Naive B cell (primary cell): ENCODE measurements around the gene COX6B2. TPM values are rescaled to one million over a fixed set of nuclear protein-coding genes. Genes with fewer than 3 reads are reported as not detected.

Experiments used
- ATAC-seq, 2 donors: fragments of 150-1000 bp; cut with Tn5 transposase; 2 replicates each; pipeline ENCODE4 v1.10.0; 2021; ENCODE audit warnings: low read depth in 2 of 2, mild to moderate bottlenecking in 2 of 2, moderate library complexity in 2 of 2
- DNase-seq: peaks from one replicate; pipeline ENCODE4 v3.0.0; 2022
- H3K27ac Mint-ChIP-seq, 6 donors: one replicate each; pipeline ENCODE4 v1.8.0; 2020 to 2022; ENCODE audit warnings: mild to moderate bottlenecking in 6 of 6, mixed read lengths in 6 of 6, moderate library complexity in 5 of 6, inconsistent platforms in 2 of 6
- H3K27me3 Mint-ChIP-seq, 3 donors: one replicate each; pipeline ENCODE4 v1.8.0; 2021 to 2022; ENCODE audit warnings: mixed read lengths in 3 of 3, mild to moderate bottlenecking in 1 of 3
- H3K36me3 Mint-ChIP-seq, 2 donors: one replicate each; pipeline ENCODE4 v1.8.0; 2020 to 2022; ENCODE audit warnings: mixed read lengths in 2 of 2, inconsistent platforms in 1 of 2, mild to moderate bottlenecking in 1 of 2
- H3K4me1 Mint-ChIP-seq, 3 donors: one replicate each; pipeline ENCODE4 v1.8.0; 2020 to 2022; ENCODE audit warnings: mixed read lengths in 3 of 3, inconsistent platforms in 1 of 3, mild to moderate bottlenecking in 1 of 3, moderate library complexity in 1 of 3
- H3K4me3 Mint-ChIP-seq, 8 donors: one replicate each; pipeline ENCODE4 v1.8.0; 2020 to 2022; ENCODE audit warnings: mild to moderate bottlenecking in 8 of 8, mixed read lengths in 8 of 8, moderate library complexity in 8 of 8, inconsistent platforms in 2 of 8
- H3K9me3 Mint-ChIP-seq, 7 donors: one replicate each; pipeline ENCODE4 v1.8.0; 2020 to 2022; ENCODE audit warnings: mixed read lengths in 7 of 7, mild to moderate bottlenecking in 5 of 7, inconsistent platforms in 2 of 7, moderate library complexity in 1 of 7
- polyA plus RNA-seq, 6 donors: library from polyadenylated mRNA; unstranded; fragments of 300-500 nt; fragmentation: Illumina TruSeq; gene quantifications; one replicate each; pipeline ENCODE4 v1.2.3, GENCODE V29; 2021; ENCODE audit warnings: low read depth in 6 of 6

Gene COX6B2
- polyA plus RNA-seq, 6 donors from 2014 or later = not detected

DNA sequence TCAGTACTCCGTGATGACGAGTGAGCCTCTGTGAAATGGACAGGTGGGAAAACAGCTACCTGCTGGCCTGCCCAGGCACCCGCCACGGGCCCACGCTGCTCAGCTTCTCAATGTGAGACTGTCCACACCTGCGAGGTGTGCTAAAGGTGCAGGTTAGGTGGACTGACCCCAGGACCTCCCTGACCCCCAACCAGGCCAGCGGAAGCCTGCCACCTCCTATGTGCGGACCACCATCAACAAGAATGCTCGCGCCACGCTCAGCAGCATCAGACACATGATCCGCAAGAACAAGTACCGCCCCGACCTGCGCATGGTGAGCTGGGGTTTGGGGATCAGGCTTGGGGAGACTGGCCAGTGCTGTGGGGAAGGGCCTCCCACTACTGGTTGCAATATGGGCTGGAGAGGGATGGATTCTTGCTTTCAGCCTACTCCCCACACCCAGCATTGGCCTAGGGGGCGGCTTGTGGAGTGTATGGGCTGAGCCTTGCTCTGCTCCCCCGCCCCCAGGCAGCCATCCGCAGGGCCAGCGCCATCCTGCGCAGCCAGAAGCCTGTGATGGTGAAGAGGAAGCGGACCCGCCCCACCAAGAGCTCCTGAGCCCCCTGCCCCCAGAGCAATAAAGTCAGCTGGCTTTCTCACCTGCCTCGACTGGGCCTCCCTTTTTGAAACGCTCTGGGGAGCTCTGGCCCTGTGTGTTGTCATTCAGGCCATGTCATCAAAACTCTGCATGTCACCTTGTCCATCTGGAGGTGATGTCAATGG lies 33.4 kb upstream of the COX6B2 start:
- H3K27ac Mint-ChIP-seq = peak overlapping the region in 4 of 6 donors; percentile 22 to 99 (median 54)
- peaks cover 0 to 5% (median 0%) of the 10 kb centered on the region in 7 donors for H3K9me3 Mint-ChIP-seq

DNA sequence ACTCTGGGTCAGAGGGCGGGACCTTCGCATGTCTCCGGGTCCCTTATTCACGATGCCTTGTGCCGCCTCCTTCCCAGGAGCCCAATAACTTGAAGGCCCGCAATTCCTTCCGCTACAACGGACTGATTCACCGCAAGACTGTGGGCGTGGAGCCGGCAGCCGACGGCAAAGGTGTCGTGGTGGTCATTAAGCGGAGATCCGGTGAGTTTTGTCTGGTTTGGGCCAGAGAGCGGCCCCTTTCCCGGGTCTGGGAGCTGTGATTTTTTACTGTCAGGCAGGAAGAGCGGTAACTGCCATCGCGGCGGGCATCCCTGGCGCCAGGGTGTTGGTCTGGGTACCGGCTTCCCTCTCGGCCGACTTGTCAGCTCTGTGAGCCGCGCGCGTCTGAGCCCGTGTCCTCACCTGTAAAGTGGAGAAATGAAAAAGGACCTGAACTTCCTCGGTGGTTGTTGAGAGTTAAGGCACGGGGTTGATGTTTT lies 32.0 kb upstream of the COX6B2 start:
- peaks cover 0 to 9% of the 10 kb centered on the region in 2 donors for H3K36me3 Mint-ChIP-seq
- H3K27me3 Mint-ChIP-seq = no peaks in the 10 kb centered on the region
- peak overlapping the region; percentile 99 to 100 (median 100) for H3K27ac Mint-ChIP-seq
- ATAC-seq (no peak), DNase-seq (peak; percentile 47)
- H3K9me3 Mint-ChIP-seq = peaks cover 0 to 5% (median 0%) of the 10 kb centered on the region in 7 donors
- H3K4me3 Mint-ChIP-seq = peak overlapping the region; percentile 91 to 100 (median 100)
- peaks cover 50 to 82% (median 74%) of the 10 kb centered on the region in 3 donors for H3K4me1 Mint-ChIP-seq

More for the DNA sequence above, 33.4 kb upstream of the COX6B2 start:
- ATAC-seq (no peak), DNase-seq (no peak)
- H3K27me3 Mint-ChIP-seq = no peaks in the 10 kb centered on the region
- H3K4me1 Mint-ChIP-seq = peaks cover 44 to 76% (median 62%) of the 10 kb centered on the region in 3 donors
- peak overlapping the region; percentile 47 to 100 (median 100) for H3K4me3 Mint-ChIP-seq
- H3K36me3 Mint-ChIP-seq = peaks cover 0 to 9% of the 10 kb centered on the region in 2 donors

DNA sequence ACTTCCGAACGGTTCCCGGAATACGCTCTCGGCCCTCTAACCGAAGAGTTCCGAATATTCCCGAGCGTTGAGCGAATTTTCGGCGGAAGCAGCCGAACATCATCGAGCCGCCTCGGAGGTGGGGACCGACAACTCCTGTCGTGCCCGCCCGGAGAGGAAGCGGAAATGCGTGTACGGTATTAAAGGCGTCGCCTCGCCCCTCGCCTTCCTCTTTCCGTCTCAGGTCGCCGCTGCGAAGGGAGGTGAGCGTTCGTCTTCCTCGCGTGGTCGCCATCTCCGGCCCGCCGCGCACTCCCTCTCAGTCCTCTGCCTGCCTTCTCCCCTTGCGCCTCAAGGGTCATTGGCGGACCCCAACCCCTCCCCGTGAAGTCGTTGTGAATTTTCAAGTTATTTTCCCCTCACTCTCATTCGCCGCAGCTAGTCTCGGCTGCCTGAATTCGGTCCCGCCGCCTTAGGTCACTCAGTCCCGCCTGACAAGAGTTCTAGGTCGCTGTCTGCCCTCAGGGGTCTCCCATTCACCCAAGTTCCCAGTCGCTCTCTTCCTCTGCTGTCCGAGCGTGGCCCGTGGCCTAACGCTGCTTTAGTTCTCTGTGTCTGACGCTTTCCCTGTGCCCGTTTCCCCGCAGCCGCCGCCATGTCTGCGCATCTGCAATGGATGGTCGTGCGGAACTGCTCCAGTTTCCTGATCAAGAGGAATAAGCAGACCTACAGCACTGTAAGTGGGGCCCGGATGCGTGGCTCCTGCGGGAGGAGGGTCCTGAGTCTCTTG lies 31.4 kb upstream of the COX6B2 start, which contains the start of gene RPL28:
Gene RPL28, plus strand, starts transcription at position 209 of the 769 bp plus-strand sequence. Its CDS starts 426 bp downstream, at position 635.
- Mint-ChIP-seq H3K36me3 (peaks cover 0 to 8% of the 10 kb centered on the region in 2 donors), H3K27ac (peak within 1 kb of the TSS; percentile 99 to 100 (median 100))

DNA sequence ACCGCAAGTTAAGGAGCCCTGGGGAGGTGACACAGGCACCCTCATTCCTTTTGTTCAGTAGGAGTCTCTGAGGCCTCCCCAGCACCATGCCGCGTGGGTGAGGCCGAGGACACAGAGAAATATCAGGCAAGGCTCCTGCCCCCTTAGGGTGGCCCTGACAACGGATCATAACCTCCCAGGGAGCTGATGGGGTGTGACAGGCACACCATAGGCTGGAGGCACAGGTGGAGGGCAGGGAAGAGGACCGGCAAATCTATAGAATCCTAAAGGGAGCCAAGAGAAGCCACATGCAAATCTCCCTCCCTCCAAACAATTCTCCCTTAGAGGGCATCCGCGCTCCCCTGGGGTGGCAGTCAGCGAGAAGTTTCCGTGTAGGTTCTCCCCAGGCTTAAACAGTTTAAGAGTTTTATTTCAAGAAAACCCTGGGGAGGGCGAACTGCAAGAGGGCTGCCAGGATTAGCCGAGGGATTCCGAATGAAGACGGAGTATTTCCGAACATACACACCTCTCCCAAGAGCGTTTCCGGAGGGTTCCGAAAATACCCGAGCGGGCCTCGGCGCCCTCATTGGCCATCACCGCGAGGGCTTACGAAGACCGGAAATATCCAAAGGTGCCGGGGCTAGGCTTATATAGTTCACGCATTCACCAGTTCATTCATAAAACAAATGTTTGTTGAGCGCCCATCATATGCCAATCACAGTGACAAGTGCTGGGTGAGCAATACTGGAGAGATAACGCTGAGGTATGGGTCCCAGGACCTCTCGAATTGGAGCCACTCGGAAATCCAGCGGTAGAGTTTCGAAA lies 30.6 kb upstream of the COX6B2 start:
- H3K9me3 Mint-ChIP-seq = peaks cover 0 to 5% (median 0%) of the 10 kb centered on the region in 7 donors
- H3K4me3 Mint-ChIP-seq = peak overlapping the region; percentile 91 to 100 (median 100)
- DNase-seq (peak; percentile 88), ATAC-seq (peak; percentile 67 to 68)
- H3K4me1 Mint-ChIP-seq = peaks cover 44 to 74% (median 68%) of the 10 kb centered on the region in 3 donors
- no peaks in the 10 kb centered on the region for H3K27me3 Mint-ChIP-seq
- H3K36me3 Mint-ChIP-seq = peaks cover 0 to 4% of the 10 kb centered on the region in 2 donors
- H3K27ac Mint-ChIP-seq = peak overlapping the region; percentile 99 to 100 (median 100)

More for the DNA sequence above, 31.4 kb upstream of the COX6B2 start, which contains the start of gene RPL28:
- peak; percentile 77 to 80 for ATAC-seq
- DNase-seq = peak; percentile 98
- H3K27me3 Mint-ChIP-seq = no peaks in the 10 kb centered on the region
- H3K4me1 Mint-ChIP-seq = peaks cover 50 to 82% (median 76%) of the 10 kb centered on the region in 3 donors
- H3K9me3 Mint-ChIP-seq = peaks cover 0 to 5% (median 0%) of the 10 kb centered on the region in 7 donors
- H3K4me3 Mint-ChIP-seq = peak within 1 kb of the TSS; percentile 91 to 100 (median 100)

DNA sequence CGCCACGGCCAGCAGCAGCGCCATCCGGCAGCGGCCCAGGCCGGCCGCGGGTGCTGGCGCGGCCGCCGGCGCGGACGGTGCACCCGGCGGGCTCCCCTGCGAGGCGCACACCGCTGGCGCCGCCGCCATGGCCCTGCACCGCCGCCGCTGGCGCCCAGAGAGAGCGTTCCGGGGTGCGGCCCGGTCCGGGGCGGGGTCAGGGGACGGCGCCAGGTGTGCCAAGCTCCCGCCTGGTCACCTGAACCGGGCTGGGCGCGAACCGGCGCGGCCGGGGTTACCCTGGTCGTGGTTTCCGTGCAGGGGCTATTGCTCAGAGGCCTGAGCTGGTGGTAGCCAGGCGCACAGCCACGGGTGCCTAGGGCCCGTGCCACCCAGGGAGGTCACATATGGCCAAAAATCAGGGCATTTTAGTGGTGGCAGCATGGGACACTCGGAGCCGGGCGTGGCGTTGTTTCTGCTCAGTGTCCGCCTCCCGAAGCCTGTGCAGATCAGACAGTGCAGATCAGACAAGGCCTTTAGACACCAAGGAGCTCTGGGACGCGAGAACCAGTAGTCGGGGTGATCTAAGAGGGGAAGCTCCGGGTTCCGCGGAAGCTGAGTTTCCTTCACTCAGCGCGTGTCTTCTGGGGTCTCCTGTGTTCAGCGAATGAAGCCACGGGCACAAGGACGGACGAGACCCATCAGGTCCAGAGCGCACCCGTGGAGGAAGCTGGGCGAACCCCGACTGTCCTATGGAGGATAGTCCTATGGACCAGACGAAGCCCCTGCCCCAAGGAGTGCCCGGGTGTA lies 29.8 kb upstream of the COX6B2 start, which contains the start of gene TMEM238:
Gene TMEM238, minus strand, starts transcription at position 162 of the 789 bp plus-strand sequence. Its CDS starts 33 bp downstream, at position 129.
- Mint-ChIP-seq H3K36me3 (peaks cover 0 to 4% of the 10 kb centered on the region in 2 donors), H3K4me3 (peak within 1 kb of the TSS; percentile 91 to 100 (median 100)), H3K27ac (peak within 1 kb of the TSS; percentile 99 to 100 (median 100)), H3K27me3 (no peaks in the 10 kb centered on the region), H3K4me1 (peaks cover 38 to 66% (median 60%) of the 10 kb centered on the region in 3 donors), H3K9me3 (peaks cover 0 to 5% (median 0%) of the 10 kb centered on the region in 7 donors)
- ATAC-seq (peak; percentile 9 to 12), DNase-seq (peak; percentile 45)

DNA sequence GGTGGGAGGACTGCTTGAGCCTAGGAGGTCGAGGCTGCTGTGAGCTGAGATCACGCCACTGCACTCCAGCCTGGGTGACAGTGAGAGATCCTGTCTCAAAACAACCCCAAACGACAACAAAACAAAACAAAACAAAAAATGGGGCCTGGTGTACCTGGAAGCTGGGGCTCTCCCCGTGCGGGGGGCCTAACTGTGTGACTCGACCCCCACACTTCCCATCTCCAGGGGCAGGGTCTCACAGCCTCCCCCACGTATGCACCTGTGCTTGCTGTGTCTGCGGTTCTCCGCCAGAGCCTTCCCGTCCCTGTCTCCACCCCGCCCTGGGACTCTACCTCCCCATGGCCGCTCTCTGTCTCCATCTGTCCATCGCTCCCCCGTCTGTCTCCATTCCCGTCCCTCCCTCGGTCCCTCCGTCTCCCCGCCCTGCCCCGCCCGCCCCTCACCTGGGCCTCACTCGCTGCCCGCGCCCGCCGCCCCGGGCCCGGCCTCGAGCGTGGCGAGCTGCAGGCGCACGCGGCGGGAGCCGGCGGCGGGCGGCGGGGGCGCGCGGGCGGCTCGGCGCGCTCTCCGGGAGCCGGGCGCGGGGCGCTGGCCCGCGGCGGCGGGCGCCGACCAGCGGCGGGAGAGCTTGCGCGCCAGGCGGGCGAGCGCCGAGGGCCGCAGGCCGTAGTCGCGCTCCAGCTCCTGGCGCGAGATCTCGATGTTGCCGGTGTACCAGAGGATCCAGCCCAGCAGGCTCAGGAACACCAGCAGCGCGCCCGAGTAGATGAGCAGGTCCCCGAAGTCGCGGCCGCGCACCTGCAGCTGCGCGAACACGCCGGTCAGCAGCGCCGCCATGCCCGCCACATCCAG lies 29.0 kb upstream of the COX6B2 start:
- peak overlapping the region; percentile 85 to 100 (median 88) for H3K4me3 Mint-ChIP-seq
- H3K27ac Mint-ChIP-seq = peak overlapping the region in 4 of 6 donors; percentile 60 to 93 (median 74)
- no peaks in the 10 kb centered on the region for H3K27me3 Mint-ChIP-seq
- ATAC-seq (peak; percentile 5 to 7), DNase-seq (peak; percentile 31)
- H3K9me3 Mint-ChIP-seq = peaks cover 0 to 5% (median 0%) of the 10 kb centered on the region in 7 donors
- peaks cover 32 to 58% (median 52%) of the 10 kb centered on the region in 3 donors for H3K4me1 Mint-ChIP-seq
- peaks cover 0 to 4% of the 10 kb centered on the region in 2 donors for H3K36me3 Mint-ChIP-seq

DNA sequence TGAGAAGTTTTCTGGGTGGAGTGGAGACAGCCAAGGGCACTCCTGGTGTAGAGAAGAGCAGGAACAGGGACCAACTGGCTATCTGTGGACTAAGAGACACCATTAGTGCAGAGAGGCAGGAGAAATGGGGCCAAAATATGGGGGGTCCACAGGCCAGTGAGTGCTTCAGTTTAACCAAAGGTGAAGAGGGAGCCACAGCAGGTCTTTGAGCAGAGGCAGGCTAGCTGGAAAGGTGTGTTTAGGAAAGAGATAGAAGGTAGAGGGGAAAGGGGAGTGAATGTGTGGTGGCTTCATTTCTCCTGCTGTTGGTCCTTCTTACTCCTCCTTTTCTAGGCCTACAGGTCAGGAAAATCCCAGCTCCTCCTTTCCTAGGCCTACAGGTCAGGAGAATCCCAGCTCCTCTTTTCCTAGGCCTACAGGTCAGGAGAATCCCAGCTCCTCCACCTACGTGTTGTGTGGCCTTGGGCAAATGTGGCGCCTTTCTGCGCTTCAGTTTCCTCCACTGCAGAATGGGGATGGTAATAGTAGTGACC lies 28.1 kb upstream of the COX6B2 start:
- Mint-ChIP-seq H3K9me3 (peaks cover 0 to 5% (median 0%) of the 10 kb centered on the region in 7 donors), H3K36me3 (peaks cover 0 to 4% of the 10 kb centered on the region in 2 donors), H3K4me3 (peak overlapping the region; percentile 85 to 100 (median 88)), H3K4me1 (peaks cover 28 to 48% (median 46%) of the 10 kb centered on the region in 3 donors), H3K27me3 (no peaks in the 10 kb centered on the region), H3K27ac (peak overlapping the region in 1 of 6 donors; percentile 87)
- DNase-seq (no peak), ATAC-seq (no peak)

DNA sequence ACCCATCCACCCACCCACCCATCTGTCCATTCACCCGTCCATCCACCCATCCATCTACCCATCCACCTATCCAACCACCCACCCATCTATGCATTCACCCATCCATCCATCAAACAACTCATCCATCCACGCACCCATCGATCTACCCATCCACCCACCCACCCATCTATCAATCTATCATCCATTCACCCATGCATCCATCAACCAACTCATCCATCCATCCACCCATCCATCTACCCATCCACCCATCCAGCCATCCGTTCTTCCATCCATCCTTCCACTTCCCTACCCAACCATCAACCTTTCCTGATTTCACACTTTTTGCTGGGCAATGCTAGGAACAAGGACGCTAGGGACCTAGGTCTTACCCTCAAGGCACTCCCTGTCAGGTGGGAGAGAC lies 27.5 kb upstream of the COX6B2 start:
- H3K9me3 Mint-ChIP-seq = peaks cover 0 to 5% (median 0%) of the 10 kb centered on the region in 7 donors

DNA sequence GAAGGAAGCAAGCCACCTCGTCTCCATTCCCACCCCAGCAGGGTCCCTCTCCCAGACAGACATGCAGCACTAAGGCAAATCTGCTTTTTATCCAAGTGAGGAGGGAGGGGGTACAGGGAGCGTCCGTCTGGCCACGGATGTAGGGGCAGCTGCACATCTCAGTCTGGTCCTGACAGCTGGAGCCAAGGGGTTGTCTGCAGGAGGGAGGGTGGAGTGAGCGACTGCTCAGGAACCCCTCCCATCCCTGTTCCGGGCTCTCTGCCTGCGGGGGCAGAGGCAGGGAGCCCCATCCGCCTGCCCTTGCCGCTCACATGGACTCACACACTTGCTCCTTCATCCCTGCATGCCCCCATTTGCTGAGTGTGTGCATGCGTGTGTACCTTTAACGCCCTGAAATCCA lies 24.7 kb upstream of the COX6B2 start:
- ATAC-seq (no peak), DNase-seq (no peak)
- H3K4me1 Mint-ChIP-seq = peaks cover 12 to 20% (median 19%) of the 10 kb centered on the region in 3 donors
- H3K27ac Mint-ChIP-seq = no peak overlapping the region
- H3K9me3 Mint-ChIP-seq = peaks cover 0 to 4% (median 0%) of the 10 kb centered on the region in 7 donors
- peaks cover 0 to 19% (median 10%) of the 10 kb centered on the region in 3 donors for H3K27me3 Mint-ChIP-seq
- no peak overlapping the region for H3K4me3 Mint-ChIP-seq
- no peaks in the 10 kb centered on the region for H3K36me3 Mint-ChIP-seq

More for the DNA sequence above, 27.5 kb upstream of the COX6B2 start:
- peak overlapping the region in 6 of 8 donors; percentile 48 to 100 (median 76) for H3K4me3 Mint-ChIP-seq
- H3K27ac Mint-ChIP-seq = no peak overlapping the region
- ATAC-seq (no peak), DNase-seq (no peak)
- H3K4me1 Mint-ChIP-seq = peaks cover 28 to 43% (median 42%) of the 10 kb centered on the region in 3 donors
- H3K36me3 Mint-ChIP-seq = peaks cover 0 to 4% of the 10 kb centered on the region in 2 donors
- no peaks in the 10 kb centered on the region for H3K27me3 Mint-ChIP-seq

DNA sequence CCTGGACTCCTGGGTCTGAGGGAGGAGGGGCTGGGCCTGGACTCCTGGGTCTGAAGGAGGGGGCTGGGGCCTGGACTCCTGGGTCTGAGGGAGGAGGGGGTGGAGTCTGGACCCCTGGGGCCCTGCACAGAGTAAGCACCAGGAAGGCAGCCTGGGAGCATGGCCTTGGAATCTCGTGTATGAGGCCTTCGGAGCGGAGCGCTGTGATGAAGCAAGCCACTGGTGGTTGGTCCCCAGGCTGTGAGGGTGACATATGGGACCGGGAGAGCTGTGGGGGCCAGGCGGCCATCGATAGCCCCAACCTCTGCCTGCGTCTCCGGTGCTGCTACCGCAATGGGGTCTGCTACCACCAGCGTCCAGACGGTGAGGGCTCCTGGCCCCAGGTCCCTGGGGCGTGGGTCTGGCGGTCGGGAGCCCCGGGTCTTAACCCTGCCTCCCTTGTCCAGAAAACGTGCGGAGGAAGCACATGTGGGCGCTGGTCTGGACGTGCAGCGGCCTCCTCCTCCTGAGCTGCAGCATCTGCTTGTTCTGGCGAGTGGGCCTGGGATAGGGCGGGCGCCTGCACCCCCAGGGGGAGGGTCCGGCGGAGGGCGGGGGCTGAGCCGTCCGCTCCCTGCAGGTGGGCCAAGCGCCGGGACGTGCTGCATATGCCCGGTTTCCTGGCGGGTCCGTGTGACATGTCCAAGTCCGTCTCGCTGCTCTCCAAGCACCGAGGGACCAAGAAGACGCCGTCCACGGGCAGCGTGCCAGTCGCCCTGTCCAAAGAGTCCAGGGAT lies 23.0 kb upstream of the COX6B2 start:
- peaks cover 6 to 33% (median 21%) of the 10 kb centered on the region in 3 donors for H3K27me3 Mint-ChIP-seq
- DNase-seq (no peak), ATAC-seq (no peak)
- peaks cover 10 to 24% (median 17%) of the 10 kb centered on the region in 3 donors for H3K4me1 Mint-ChIP-seq
- H3K27ac Mint-ChIP-seq = no peak overlapping the region
- peaks cover 0 to 4% (median 0%) of the 10 kb centered on the region in 7 donors for H3K9me3 Mint-ChIP-seq
- peaks cover 0 to 7% of the 10 kb centered on the region in 2 donors for H3K36me3 Mint-ChIP-seq
- no peak overlapping the region for H3K4me3 Mint-ChIP-seq
